ENCODE data around the gene PPM1H.
A peak's percentile ranks its signal among the peaks of the same experiment; 100 is the strongest.

PPM1H gene

DNA sequence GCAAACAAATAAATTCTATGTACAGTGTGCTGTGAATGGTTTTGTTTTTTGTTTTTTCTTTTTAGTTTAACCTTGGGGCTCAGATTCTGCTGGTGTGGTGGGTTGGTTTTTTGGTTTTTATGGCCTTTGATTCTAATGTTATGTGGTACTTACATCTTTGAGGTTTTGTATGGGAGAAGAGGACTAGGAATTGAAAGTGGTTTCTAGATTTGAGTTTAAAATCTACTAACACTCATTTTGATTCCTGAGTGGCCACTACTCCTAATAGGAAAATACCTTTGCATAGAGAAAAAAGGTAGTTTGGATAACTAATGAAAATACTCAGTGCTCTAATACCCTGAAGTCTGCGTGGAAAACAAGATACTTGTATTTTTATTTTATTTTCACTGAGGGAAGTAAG is 330.6 kb downstream of the PPM1H start:
- H3K4ac ChIP-seq (ENCODE audit: low read depth in 1 of 2, low read length in 2 of 2), result no peak overlapping the region
- no peak overlapping the region for H2BK120ac ChIP-seq (ENCODE audit: low read depth, low read length)
- H4K91ac ChIP-seq (ENCODE audit: low read length), result no peak overlapping the region
- no peaks in the 10 kb centered on the region for H3K27me3 ChIP-seq (ENCODE audit: control insufficient read depth in 1 of 2, insufficient read depth in 1 of 2, low read length in 2 of 2)
- no peak overlapping the region for H2BK15ac ChIP-seq (ENCODE audit: low read depth, poor library complexity, severe bottlenecking)
- peak overlapping the region in 1 of 2 experiments; percentile 91 for H3K4me3 ChIP-seq (ENCODE audit: insufficient read depth in 1 of 2, low read depth in 1 of 2, low read length in 2 of 2)
- H3K9ac ChIP-seq (ENCODE audit: low read length), result peak overlapping the region; percentile 98
- H3K18ac ChIP-seq (ENCODE audit: low read depth in 1 of 2, low read length in 2 of 2), result no peak overlapping the region
- peaks cover 2% of the 10 kb centered on the region for H3K4me1 ChIP-seq (ENCODE audit: control insufficient read depth, insufficient read depth, low read depth, low read length)
- no peak overlapping the region for H2AK5ac ChIP-seq (ENCODE audit: low read length, severe bottlenecking)
- H2BK12ac ChIP-seq (ENCODE audit: low read length in 2 of 2), result no peak overlapping the region
- no peak for DNase-seq
- no peak overlapping the region for H4K8ac ChIP-seq (ENCODE audit: low read length)
- no peak overlapping the region for H3K23ac ChIP-seq (ENCODE audit: low read length in 2 of 2)
- H3K27ac ChIP-seq (ENCODE audit: low read length, poor library complexity, severe bottlenecking), result no peak overlapping the region
- no peak overlapping the region for H3K14ac ChIP-seq (ENCODE audit: low read length in 2 of 2)
- no peak overlapping the region for H2AFZ ChIP-seq (ENCODE audit: low read depth, low read length)
- no peak overlapping the region for H2BK5ac ChIP-seq (ENCODE audit: low read depth, low read length, poor library complexity, severe bottlenecking)
- H3K9me3 ChIP-seq (ENCODE audit: control insufficient read depth, low read length), result no peaks in the 10 kb centered on the region
- peaks cover 0 to 30% of the 10 kb centered on the region in 2 experiments for H3K36me3 ChIP-seq (ENCODE audit: control insufficient read depth in 1 of 2, insufficient read depth in 2 of 2, low read depth in 1 of 2, low read length in 2 of 2)
- H3K4me2 ChIP-seq (ENCODE audit: low read length, poor library complexity, severe bottlenecking), result peak overlapping the region; percentile 21
- 20% methylated on average over 1 of the region's 1 CpG for WGBS
- peaks cover 2% of the 10 kb centered on the region for H3K79me1 ChIP-seq (replicated peaks; ENCODE audit: low read length, poor library complexity, severe bottlenecking)

- no peak overlapping the region for H2BK12ac ChIP-seq (ENCODE audit: low read length in 2 of 2)
- peak overlapping the region; percentile 100 for H4K91ac ChIP-seq (ENCODE audit: low read length)
- no peaks in the 10 kb centered on the region for H3K9me3 ChIP-seq (ENCODE audit: control insufficient read depth, low read length)
- peak overlapping the region; percentile 80 to 100 for H3K4ac ChIP-seq (ENCODE audit: low read depth in 1 of 2, low read length in 2 of 2)
- peaks cover 2% of the 10 kb centered on the region for H3K4me1 ChIP-seq (ENCODE audit: control insufficient read depth, insufficient read depth, low read depth, low read length)
- peak overlapping the region; percentile 15 for H2AFZ ChIP-seq (ENCODE audit: low read depth, low read length)
- peak overlapping the region; percentile 88 to 97 for H3K18ac ChIP-seq (ENCODE audit: low read depth in 1 of 2, low read length in 2 of 2)
- peak overlapping the region; percentile 20 to 93 for H3K23ac ChIP-seq (ENCODE audit: low read length in 2 of 2)
- H2BK5ac ChIP-seq (ENCODE audit: low read depth, low read length, poor library complexity, severe bottlenecking), result peak overlapping the region; percentile 75
- peak overlapping the region in 1 of 2 experiments; percentile 99 for H3K14ac ChIP-seq (ENCODE audit: low read length in 2 of 2)
- peak overlapping the region; percentile 99 for H2BK120ac ChIP-seq (ENCODE audit: low read depth, low read length)
- peak overlapping the region; percentile 92 for H4K8ac ChIP-seq (ENCODE audit: low read length)
- DNase-seq, result no peak
- 0% methylated on average over 10 of the region's 14 CpGs for WGBS
- peak overlapping the region; percentile 86 for H2BK15ac ChIP-seq (ENCODE audit: low read depth, poor library complexity, severe bottlenecking)
- H3K27ac ChIP-seq (ENCODE audit: low read length, poor library complexity, severe bottlenecking), result peak overlapping the region; percentile 74
- peak overlapping the region; percentile 83 to 91 for H3K4me3 ChIP-seq (ENCODE audit: insufficient read depth in 1 of 2, low read depth in 1 of 2, low read length in 2 of 2)
- peak overlapping the region; percentile 64 for H3K4me2 ChIP-seq (ENCODE audit: low read length, poor library complexity, severe bottlenecking)
- peaks cover 0 to 26% of the 10 kb centered on the region in 2 experiments for H3K36me3 ChIP-seq (ENCODE audit: control insufficient read depth in 1 of 2, insufficient read depth in 2 of 2, low read depth in 1 of 2, low read length in 2 of 2)
- peak overlapping the region; percentile 98 for H3K9ac ChIP-seq (ENCODE audit: low read length)
- peak overlapping the region; percentile 87 for H2AK5ac ChIP-seq (ENCODE audit: low read length, severe bottlenecking)
- H3K27me3 ChIP-seq (ENCODE audit: control insufficient read depth in 1 of 2, insufficient read depth in 1 of 2, low read length in 2 of 2), result no peaks in the 10 kb centered on the region
- peaks cover 2% of the 10 kb centered on the region for H3K79me1 ChIP-seq (replicated peaks; ENCODE audit: low read length, poor library complexity, severe bottlenecking)
Observed at GRCh38 chr12:62603811-62604098, 331.2 kb downstream of the PPM1H start.

DNA sequence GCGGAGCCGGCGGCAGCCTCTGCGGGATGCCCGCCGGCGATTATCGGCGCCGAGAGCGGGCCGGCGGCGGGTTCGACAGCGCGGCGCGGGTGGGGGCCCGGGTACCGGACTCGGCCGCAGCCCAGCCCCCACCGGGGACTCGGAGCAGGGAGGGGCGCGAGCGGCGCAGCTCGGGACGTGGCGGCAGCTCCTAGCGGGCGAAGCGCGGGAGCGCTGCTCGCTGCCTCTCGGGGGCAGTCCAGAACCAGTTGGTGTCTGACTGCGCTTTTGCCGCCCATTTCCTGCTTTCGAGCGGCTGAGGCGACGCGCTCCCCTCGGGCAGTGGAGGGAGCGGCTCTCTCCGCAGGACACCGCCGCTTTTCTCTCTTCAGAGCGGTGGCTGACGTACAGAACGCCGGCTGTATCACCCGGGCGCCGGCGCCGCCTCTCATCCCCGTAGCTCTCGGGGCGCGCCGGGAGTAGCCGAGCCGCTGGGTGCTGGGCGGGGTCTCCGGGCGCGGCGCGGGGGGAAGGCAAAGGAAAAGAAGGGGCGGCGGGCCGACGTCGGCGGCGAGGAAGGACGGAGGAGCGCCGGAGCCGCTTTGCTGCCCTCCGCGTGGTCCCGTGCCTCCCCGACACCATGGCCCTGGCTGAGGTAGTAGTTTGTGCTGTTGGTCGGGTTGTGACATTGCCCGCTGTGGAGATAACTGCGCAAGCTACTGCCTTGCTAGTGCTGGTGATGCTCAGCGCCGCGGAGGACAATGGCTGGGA is 331.7 kb downstream of the PPM1H start:
- H3K4me3 ChIP-seq (ENCODE audit: insufficient read depth in 1 of 2, low read depth in 1 of 2, low read length in 2 of 2), result peak overlapping the region; percentile 83 to 91
- no peaks in the 10 kb centered on the region for H3K27me3 ChIP-seq (ENCODE audit: control insufficient read depth in 1 of 2, insufficient read depth in 1 of 2, low read length in 2 of 2)
- peak overlapping the region; percentile 98 to 100 for H3K4ac ChIP-seq (ENCODE audit: low read depth in 1 of 2, low read length in 2 of 2)
- H4K91ac ChIP-seq (ENCODE audit: low read length), result peak overlapping the region; percentile 100
- peak overlapping the region; percentile 98 for H3K9ac ChIP-seq (ENCODE audit: low read length)
- H4K8ac ChIP-seq (ENCODE audit: low read length), result peak overlapping the region; percentile 100
- peak overlapping the region; percentile 100 for H3K27ac ChIP-seq (ENCODE audit: low read length, poor library complexity, severe bottlenecking)
- peak overlapping the region; percentile 98 for H2BK5ac ChIP-seq (ENCODE audit: low read depth, low read length, poor library complexity, severe bottlenecking)
- H3K23ac ChIP-seq (ENCODE audit: low read length in 2 of 2), result peak overlapping the region; percentile 66 to 93
- peak overlapping the region; percentile 72 for H3K4me2 ChIP-seq (ENCODE audit: low read length, poor library complexity, severe bottlenecking)
- under 1% methylated on average over 85 of the region's 94 CpGs for WGBS
- peak overlapping the region; percentile 88 to 97 for H3K18ac ChIP-seq (ENCODE audit: low read depth in 1 of 2, low read length in 2 of 2)
- H3K14ac ChIP-seq (ENCODE audit: low read length in 2 of 2), result peak overlapping the region; percentile 99 to 100
- peaks cover 2% of the 10 kb centered on the region for H3K4me1 ChIP-seq (ENCODE audit: control insufficient read depth, insufficient read depth, low read depth, low read length)
- H2AK5ac ChIP-seq (ENCODE audit: low read length, severe bottlenecking), result peak overlapping the region; percentile 87
- peak overlapping the region; percentile 99 for H2BK120ac ChIP-seq (ENCODE audit: low read depth, low read length)
- DNase-seq, result peak; percentile 89
- H2BK12ac ChIP-seq (ENCODE audit: low read length in 2 of 2), result no peak overlapping the region
- peaks cover 2% of the 10 kb centered on the region for H3K79me1 ChIP-seq (replicated peaks; ENCODE audit: low read length, poor library complexity, severe bottlenecking)
- H3K9me3 ChIP-seq (ENCODE audit: control insufficient read depth, low read length), result no peaks in the 10 kb centered on the region
- peak overlapping the region; percentile 75 for H2AFZ ChIP-seq (ENCODE audit: low read depth, low read length)
- H2BK15ac ChIP-seq (ENCODE audit: low read depth, poor library complexity, severe bottlenecking), result peak overlapping the region; percentile 99
- peaks cover 0 to 25% of the 10 kb centered on the region in 2 experiments for H3K36me3 ChIP-seq (ENCODE audit: control insufficient read depth in 1 of 2, insufficient read depth in 2 of 2, low read depth in 1 of 2, low read length in 2 of 2)

GRCh38 chr12:62602255-62603060 is 332.5 kb downstream of the PPM1H start:
- peak overlapping the region; percentile 83 to 91 for H3K4me3 ChIP-seq (ENCODE audit: insufficient read depth in 1 of 2, low read depth in 1 of 2, low read length in 2 of 2)
- WGBS, result 1% methylated on average over 66 of the region's 66 CpGs
- H3K9ac ChIP-seq (ENCODE audit: low read length), result peak overlapping the region; percentile 98

More at GRCh38 chr12:62602255-62603060, 332.5 kb downstream of the PPM1H start:
- H2BK15ac ChIP-seq (ENCODE audit: low read depth, poor library complexity, severe bottlenecking), result peak overlapping the region; percentile 99
- peak overlapping the region; percentile 75 for H3K4me2 ChIP-seq (ENCODE audit: low read length, poor library complexity, severe bottlenecking)
- peaks cover 0 to 25% of the 10 kb centered on the region in 2 experiments for H3K36me3 ChIP-seq (ENCODE audit: control insufficient read depth in 1 of 2, insufficient read depth in 2 of 2, low read depth in 1 of 2, low read length in 2 of 2)
- H3K27me3 ChIP-seq (ENCODE audit: control insufficient read depth in 1 of 2, insufficient read depth in 1 of 2, low read length in 2 of 2), result no peaks in the 10 kb centered on the region
- H3K9me3 ChIP-seq (ENCODE audit: control insufficient read depth, low read length), result no peaks in the 10 kb centered on the region
- peak overlapping the region; percentile 99 for H2BK120ac ChIP-seq (ENCODE audit: low read depth, low read length)
- peak overlapping the region; percentile 100 for H4K91ac ChIP-seq (ENCODE audit: low read length)
- peak overlapping the region; percentile 19 for H2AK5ac ChIP-seq (ENCODE audit: low read length, severe bottlenecking)
- H2BK5ac ChIP-seq (ENCODE audit: low read depth, low read length, poor library complexity, severe bottlenecking), result peak overlapping the region; percentile 98
- H2BK12ac ChIP-seq (ENCODE audit: low read length in 2 of 2), result peak overlapping the region in 1 of 2 experiments; percentile 15
- peak overlapping the region; percentile 66 to 79 for H3K23ac ChIP-seq (ENCODE audit: low read length in 2 of 2)
- peak overlapping the region; percentile 100 for H3K27ac ChIP-seq (ENCODE audit: low read length, poor library complexity, severe bottlenecking)
- peak overlapping the region; percentile 88 to 97 for H3K18ac ChIP-seq (ENCODE audit: low read depth in 1 of 2, low read length in 2 of 2)
- DNase-seq, result peak; percentile 92
- H2AFZ ChIP-seq (ENCODE audit: low read depth, low read length), result peak overlapping the region; percentile 75
- peak overlapping the region; percentile 87 to 100 for H3K14ac ChIP-seq (ENCODE audit: low read length in 2 of 2)
- H3K4me1 ChIP-seq (ENCODE audit: control insufficient read depth, insufficient read depth, low read depth, low read length), result peaks cover 2% of the 10 kb centered on the region
- H4K8ac ChIP-seq (ENCODE audit: low read length), result peak overlapping the region; percentile 100
- peaks cover 2% of the 10 kb centered on the region for H3K79me1 ChIP-seq (replicated peaks; ENCODE audit: low read length, poor library complexity, severe bottlenecking)
- peak overlapping the region; percentile 98 to 100 for H3K4ac ChIP-seq (ENCODE audit: low read depth in 1 of 2, low read length in 2 of 2)

Data from mesenchymal stem cell (in vitro differentiated cells and primary cell).